Kidney tubule cell (primary cell): Measurements from ENCODE around the gene CACNA1C.
A peak's percentile ranks its signal among the peaks of the same experiment; 100 is the strongest.
"Not testable (repeated sequence)": the region's sequence is repeated elsewhere in the genome, so short reads cannot be mapped to it uniquely, and the experiment has no call there.

Source experiments
- DNase-seq: peaks from one replicate; pipeline ENCODE4 v3.0.0-alpha.2; 2018; ENCODE audit warnings: low spot score

Gene CACNA1C

DNA sequence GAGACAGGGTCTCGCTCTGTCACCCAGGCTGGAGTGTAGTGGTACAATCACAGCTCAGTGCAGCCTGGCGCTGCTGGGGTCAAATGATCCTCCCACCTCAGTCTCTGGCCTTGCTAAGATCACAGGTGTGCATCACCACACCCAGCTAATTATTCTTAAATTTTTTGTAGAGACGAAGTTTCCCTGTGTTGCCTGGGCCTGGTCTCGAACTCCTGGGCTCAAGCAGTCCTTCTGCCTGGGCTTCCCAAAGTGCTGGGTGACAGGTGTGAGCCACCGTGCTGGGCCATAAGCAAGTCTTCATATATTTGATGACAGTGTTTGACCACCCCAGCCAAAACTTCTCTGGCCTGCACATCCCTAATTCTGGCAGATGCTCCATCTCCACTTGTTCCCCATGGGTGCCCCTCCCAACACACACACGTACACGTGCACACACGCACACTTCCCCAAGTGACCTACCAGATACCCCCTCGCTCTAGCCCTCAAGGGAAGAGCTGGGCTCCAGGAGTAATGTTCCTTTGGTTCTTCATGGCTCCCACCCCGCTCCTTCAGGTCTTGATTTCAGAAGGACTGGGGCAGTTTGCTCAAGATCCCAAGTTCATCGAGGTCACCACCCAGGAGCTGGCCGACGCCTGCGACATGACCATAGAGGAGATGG, 637.7 kb downstream of the CACNA1C start:
- DNase-seq = no peak

DNA sequence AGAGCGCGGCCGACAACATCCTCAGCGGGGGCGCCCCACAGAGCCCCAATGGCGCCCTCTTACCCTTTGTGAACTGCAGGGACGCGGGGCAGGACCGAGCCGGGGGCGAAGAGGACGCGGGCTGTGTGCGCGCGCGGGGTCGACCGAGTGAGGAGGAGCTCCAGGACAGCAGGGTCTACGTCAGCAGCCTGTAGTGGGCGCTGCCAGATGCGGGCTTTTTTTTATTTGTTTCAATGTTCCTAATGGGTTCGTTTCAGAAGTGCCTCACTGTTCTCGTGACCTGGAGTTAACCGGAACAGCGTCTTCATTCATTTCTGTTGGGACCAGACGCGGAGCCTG, 638.2 kb downstream of the CACNA1C start:
- DNase-seq = peak; percentile 7

DNA sequence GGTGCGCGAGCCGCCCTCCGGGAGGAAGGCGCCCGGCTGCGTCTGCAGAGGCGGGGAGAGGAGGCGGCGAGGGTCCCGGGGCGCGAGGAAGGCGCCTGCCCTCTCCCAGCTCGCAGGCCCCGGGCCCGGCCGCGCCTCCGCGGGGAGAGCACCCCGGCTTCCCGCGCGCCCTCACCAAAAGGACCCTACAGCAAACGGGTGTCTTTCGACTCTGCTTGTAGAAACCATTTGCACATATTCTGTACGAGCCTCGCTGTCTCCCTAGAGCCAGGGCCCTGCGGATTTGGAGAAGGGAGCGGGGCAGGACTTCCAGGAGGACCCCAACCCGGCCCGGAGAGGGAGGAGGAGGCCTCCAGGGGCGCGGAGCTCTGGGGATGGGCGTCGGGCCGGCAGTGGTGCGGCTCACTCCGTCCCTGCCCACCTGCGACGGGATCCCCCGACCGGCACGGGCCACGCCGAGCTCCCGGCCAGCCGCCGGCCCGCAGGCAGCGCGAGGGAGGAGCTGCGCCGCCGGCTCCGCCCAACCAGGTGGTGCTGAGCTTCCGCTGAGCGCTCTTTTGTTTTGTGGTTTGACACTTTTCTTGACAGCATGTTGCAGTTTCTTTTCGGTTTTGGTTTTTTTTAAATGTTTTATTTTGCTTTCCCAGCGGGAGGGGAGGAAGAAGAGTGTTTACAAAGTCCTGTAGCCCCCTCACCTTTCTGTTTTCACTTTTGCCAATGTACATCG, 638.7 kb downstream of the CACNA1C start:
- peak; percentile 18 for DNase-seq

DNA sequence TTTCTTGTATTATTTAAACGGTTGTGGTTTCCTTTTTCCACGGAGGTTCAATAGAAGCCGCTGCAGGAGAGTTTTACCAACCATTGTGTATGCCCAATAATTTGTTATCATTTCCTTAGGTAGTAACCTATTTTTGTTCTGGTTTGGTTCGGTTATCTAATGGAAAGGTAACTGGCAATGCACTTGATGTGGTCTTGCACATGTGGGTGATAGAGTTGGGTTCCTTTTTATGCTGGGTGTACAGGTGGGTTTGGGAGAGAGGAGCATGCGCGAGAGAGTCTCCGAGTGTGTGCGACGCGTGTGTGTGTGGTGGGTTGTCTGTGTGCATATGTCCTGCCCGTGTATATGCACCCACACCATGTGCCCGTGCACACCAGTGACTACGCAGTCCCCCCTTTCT, 639.3 kb downstream of the CACNA1C start:
- DNase-seq = no peak

DNA sequence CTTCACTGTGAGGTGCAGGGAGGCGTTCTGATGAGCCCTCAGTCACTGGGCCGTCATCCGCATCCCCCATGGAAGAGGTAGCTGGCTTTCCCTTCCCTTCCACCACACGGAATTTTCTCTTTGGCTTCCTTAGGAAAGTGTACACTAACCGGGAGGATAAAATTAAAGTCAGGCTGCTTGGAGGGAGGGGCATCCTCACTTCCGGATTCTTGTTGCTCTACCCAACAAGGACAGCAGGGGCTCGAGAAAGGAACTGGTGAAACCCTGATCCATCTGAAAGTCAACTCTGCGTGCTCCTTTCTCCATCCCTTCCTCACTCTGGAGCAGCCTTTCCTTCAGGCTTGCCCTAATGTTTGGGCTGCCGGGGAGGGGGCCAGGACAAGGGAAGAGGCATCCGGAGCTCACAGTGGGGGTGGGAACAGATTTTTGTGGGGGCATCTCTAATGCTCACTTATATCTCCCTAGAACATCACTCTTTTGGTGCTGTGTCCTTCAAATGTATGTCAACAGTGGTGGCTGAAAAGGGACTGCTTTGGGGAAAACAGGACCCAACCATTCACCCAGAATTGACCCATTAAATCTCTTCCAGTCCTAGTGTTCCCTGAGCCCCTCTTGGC, 640.6 kb downstream of the CACNA1C start:
- no peak for DNase-seq

DNA sequence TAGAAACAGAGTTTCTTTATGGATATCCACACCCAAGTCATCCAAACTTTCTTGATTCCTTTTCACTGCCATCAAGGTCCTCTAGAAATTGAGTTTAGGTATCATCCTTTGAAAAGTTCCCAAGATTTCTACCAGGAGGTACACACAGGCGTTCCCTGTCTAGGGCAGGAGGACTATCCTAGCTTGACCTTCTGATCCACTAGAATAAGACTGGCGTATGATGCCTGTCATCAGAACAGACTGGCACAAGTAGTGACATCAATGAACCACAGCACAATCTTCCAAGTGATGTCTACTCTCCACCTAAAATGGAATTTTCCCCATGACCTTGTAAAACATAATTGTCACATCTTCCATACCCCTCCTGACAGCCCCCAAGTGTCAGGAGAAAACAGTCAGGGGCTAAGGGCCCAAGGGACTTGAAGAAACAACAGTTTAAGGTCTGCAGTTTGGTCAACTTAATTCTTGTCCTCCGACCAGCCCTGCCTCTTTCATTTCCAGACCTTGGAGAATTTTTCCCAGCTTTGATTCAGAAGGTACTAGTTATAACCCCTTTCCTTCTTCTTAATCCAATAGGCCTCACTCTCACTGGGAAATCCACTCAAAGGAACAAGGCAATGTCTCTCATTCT, 641.3 kb downstream of the CACNA1C start:
- no peak for DNase-seq

DNA sequence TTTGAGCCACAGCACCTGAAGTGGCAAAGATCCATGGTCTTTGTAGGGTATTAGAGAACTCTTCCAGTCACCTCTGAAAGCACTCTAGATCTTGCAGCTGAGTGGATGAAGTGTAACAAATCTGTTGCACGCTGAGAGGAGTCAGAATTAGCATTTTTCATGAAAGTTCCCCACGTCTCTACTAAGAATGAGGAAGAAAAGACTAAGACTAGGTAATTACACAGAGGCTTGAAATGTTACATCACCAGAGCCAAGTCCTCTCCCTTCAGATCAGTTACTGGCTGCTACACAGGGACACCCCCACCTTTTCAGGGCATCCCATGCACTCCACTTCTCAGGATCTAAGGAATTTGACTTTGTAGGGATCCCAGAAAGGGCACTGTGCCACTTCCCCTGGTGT, 643.3 kb downstream of the CACNA1C start:
- no peak for DNase-seq

DNA sequence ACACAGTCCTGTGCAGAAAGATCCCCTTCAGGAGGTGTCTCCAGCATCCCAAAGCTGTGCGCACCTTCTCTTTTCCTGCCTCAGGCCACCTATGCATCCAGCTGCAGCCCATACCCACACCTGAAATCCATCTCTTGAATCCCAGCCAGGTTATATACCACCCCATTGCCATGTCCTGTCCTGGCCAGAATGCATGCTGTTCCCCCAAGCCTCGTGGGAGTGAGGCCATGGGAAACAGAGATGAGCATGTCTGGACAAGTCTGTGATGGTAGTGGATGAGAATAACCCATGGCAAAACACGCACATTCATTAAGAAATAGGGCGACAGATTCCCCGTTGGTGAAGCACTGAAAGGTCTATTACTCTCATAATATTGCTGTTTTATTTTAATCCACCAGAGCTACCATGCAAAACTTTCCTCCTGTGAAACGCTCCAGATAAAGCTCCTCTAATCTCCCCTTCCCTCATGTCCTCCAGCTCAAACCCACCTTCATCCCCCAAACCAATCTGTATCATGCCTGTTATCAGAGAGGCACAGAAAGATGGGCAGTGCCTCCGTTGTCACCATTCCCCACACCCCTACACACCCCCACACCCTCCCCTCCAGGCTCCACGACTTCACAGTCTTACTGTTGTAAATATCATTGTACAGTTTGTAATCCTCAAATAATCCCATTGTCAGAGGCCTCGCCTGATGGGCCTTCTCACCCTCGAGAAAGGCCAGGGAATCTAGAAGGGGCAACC, 644.4 kb downstream of the CACNA1C start:
- no peak for DNase-seq

DNA sequence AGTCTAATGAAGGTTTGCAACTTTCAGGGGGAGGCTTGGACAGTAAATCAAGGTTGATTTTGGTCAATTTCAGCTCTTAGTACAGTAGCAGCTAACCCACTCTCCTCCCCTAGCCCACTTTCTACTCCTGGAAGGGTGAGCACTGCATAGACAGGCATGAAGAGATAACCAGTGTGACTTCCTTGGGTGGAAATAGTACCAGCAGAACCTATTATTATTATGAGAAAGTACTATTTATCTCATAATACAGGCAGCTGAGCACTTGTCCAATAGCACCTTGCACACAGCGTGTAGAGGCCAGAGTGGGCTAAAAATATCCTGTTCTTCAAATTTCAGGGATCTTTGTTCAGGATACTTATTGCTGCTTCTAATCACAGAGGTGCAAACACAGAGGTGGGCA, 645.8 kb downstream of the CACNA1C start:
- DNase-seq = no peak

DNA sequence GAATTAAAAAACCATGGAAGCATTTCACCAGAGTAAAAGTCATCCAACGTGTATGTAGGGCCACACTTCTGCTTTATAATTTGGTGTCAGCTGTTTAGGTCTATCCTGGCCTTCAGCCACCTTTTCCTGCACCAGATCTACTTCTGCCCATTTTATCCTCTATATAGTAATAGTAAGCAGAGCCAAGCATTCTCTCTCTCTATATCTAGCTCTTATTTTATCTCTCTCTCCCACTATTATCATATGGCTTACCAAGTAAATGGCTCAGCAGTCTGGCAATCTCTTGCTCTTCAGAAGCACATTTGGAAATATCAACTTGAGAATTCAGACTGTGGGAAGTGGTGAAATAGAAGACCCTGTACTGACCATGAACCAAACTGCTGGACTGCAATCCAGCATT, 657.9 kb downstream of the CACNA1C start:
- no peak for DNase-seq

DNA sequence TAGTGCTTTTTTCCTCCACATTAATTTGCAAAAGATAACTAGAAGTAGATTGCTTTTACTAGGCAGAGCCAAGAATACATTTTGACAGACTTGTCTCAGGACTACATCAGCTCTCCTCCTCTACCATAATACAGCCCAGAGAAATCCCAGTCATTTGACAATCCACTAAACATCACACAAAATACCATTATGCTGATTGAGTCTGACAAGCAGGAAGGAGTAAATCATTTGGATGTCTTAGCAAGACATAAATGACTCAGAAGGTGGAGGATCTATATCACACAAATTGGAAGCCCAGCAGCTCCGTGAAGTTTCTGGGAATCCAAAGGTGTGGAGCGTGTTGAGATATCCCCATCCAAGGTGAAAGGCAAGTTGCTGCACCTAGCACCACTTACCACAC, 666.6 kb downstream of the CACNA1C start:
- DNase-seq = no peak

DNA sequence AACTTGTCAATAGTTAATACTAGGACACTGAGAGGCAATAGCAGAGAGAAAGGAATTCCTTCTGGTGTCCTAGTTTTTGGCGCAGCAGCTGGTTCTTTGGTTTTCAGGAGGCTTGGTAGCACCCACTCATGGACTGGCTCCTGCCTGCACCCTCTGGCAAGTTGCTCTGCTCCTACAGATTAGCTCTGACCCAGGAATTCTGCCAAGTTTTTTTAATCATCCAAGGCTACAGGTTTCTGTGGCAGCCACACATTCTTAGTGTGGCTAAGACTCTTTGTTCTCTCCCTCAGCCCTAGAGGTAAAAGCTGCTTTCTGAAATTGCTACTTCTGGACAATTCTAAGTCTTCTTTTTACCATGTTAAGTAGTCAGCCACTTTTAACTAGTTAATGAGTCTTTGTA, 670.0 kb downstream of the CACNA1C start:
- no peak for DNase-seq

DNA sequence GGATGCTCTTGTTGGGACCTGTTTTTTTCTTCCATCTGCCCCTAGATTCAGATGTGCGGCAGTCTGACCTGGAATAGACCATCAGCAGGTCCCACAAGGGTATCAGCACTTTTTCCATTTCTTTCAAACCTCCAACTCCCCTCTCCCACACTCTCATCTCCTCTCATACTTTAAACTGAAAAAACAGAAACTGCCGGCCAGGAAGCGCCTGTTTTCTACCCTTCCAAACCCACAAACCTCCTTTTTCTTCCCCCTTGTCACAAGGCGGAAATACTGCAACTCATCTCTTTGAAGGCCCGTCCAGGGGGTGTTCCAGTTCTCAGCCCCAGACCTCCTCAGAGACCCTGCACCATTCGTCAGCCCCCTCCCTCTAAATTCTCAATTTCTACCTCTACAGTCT, 679.5 kb downstream of the CACNA1C start:
- DNase-seq = no peak

DNA sequence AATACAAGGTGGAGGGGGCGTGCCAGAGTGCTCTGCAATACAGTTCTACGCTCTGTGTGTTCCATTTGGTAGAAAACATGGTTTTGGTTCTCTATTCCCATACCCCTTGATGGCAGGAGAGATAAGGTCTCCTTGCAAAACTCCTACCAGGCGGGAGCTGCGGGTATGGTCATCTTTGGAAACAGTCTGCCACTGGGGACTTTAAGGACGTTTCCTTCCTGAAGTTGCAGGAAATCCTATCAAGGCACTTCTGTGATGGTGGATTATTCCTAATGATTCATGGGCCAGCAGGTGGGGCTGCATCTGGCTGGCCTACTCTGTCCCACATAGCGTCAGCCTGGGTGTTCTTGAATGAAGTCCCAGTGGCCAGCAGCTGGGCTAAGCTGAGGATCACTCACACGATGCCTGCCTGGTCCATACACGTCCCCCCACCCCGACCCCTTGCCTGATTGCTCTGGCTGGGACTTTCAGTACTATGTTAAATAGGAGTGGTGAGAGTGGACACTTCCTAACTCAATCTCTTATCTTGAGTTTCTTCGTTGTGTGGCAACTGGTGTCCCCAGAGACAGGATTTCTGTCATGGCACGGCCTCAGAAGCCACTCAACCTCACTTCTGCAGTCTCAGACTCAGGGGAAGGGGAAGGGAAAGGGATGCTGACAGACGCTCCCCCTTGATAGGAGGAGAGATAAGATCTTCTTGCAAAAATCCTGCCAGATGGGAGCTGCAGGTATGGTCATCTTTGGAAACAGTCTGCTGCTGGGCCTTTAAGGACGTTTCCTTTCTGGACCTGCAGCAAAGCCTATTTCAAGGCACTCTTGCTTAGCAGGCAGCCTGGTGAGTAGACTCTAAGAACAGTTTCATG, 680.9 kb downstream of the CACNA1C start:
- no peak for DNase-seq

DNA sequence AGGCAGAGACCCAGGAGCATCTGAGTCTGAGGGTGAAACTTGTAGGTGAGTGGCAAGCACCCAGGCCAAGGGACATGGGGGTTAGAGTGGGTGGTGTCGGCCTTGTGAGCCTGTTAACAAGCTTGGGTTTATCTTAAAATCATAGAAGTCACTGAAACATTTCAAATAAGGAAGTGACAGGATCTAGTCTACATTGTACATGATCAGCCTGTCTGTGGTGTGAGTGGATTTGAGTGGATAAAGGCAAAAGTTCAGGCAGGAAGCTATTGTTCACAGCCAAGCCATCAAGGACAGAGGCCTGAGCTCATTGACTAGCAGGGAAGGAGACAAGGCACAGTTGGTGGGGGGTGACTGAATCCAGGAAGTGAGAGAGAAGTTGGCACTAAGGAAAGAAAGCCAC, 682.6 kb downstream of the CACNA1C start:
- no peak for DNase-seq

DNA sequence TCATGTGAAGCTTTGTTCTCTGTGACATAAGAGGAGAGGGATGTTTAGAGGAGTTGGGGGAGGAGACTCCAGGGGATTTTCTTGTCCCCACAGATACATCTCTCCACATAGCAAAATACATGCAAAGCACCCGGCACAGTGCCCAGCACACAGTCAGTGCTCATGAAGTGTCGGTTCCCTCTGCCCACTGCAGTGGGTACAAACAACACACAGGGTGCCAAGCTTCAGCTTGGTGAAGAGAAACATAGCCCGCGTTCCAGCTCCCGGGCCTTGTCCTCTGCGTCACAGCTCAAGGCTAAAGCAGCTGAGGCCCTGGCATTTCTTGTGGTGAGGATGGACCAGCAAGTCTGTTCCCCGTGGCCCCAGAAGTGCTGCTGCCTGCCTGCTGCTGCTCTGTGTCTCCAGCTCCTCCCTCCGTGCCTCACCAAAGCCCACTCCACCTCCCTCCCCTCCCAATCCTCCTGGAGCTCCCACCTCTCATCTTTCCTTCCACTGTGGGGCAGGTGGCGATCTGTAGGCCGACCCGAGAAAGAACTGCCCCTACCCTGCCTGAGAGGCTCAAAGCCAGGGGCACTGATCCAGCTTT, 685.0 kb downstream of the CACNA1C start:
- no peak for DNase-seq

DNA sequence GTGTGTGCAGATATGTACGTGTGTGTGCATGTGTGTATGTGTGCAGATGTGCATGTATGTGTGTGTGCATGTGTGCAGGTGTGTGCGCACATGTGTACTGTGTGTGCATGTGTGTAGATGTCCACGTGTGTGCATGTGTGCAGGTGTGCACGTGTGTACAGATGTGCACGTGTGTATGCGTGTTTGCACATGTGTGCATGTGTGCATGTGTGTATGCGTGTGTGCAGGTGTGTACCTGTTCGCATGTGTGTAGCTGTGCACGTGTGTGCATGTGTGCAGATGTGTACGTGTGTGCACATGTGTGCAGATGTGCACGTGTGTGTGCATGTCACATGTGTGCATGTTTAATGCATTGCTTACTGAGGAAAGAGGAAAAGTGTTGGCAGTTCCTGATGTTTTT, 686.3 kb downstream of the CACNA1C start:
- no peak for DNase-seq

DNA sequence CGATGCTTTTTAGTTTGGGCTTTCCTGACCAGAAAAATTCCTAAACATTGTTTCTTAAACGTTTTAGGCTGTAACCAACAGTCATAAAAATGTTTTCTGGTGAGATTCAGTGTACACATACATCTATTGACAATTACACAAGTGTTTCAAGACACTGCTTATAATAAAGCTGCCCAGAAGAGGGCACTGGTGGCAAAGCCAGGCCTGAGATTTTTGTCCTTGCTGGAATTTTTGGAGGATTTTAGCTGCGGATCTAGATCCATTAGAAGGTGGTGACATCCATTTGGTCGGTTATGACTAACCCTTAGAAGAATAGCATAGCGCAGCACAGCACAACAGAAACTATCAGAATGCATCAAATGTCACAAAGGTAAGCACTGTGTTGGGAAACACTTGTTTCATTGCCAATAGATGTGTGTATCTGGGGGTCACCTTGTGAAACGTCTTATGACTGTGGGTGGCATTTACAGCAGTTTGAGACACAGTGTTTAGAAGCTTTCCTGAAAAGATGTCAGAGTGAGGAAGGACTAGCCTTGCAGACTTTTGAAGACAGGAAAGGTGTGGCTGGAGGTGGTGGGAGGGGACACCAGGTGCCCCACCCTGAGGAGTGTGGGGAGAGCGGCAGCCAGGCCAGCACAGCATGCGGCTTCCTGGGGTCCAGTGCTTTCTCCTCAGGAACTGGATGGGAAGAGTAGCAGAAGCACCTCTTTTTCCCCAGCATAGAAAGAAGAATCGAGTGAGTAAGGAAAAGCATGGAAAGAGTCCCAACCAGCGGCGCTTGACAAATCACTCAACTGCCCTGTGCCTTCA, 687.2 kb downstream of the CACNA1C start:
- peak; percentile 50 for DNase-seq

DNA sequence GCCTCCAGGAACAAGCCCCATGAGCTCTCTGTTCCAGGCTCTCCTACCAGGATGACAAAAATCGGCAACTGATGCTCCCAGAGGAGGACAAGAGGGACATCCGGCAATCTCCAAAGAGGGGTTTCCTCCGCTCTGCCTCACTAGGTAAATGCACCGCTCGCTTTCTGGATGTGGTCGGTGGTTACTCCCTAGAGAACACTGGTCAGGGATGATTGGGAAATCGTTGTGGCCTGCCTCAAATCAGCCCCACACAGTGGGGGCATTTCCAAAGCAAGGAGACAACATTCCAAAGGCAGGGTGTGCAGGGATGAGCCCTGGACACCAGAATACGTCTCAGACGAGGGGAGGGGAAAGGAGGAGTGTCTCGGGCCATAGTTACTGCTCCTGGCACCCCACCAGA, 689.2 kb downstream of the CACNA1C start:
- DNase-seq = not testable (repeated sequence)

DNA sequence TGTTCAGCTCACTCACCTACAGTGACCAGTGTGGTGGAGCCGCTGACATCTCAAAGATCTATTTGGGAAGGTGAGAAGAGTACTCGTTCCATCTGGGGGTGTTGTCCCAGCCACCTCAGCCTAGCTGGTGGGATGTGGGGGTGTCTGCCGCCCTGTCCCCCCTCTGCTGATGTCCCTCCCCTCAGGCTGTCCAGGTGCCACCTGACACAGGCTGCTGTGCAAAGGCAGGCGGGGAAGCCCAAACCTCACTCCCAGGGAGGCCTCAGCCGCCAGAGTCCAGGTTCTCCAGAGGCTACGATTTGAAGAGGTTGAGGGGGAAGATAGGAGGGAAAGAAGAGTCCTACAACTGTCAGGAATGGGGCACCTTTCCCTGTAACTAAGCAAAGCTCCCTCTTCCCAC, 690.7 kb downstream of the CACNA1C start:
- DNase-seq = no peak
